Umbilical cord (tissue), 2 donors: ENCODE data around the gene SYNE4. TPM values are rescaled to one million over a fixed set of nuclear protein-coding genes. Genes with fewer than 3 reads are reported as not detected.

Experiments
- DNase-seq: peaks from one replicate; pipeline ENCODE4 v3.0.0-alpha.2; 2015; ENCODE audit warnings: low spot score
- total RNA-seq: library from RNA; depleted of rRNA; stranded (reverse); fragments of >200 nt; gene quantifications from one replicate; pipeline ENCODE4 v1.2.3, GENCODE V29; 2014; ENCODE audit warnings: low replicate concordance; ENCODE audit not compliant: insufficient read depth

SYNE4 gene
- total RNA-seq, 1 donor from 2014 or later, result 0.48 TPM

DNA sequence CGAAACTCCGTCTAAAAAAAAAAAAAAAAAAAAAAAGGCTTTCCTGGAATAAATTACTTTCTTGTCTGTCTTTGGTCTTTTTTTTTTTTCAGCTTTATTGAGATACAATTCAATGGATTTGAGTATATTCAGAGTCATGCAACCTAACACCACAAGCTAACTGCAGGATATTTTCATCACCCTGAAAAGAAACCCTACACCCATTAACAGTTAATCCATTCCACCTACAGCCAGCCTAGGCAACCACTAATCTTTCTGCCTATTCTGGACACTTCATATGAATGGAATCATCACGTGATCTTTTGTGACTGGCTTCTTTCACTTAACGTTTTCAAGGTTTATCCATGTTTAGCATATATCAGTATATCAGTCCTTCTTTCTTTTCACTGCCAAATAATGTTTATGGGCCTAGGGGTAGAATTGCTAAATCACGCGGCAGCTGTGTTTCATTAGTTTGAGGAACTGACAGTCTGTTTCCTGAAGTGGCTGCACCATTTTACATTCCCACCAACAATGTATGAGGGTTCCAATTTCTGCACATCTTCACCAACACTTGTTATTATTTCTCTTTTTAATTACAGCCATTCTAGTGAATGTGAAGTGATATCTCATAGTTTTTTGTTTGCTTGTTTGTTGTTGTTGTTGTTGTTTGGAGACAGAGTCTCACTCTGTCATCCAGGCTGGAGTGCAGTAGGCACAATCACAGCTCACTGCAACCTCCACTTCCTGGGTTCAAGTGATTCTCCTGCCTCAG lies 52.6 kb downstream of the SYNE4 start:
- DNase-seq, result no peak

Other genes with a start within 250 kb of the SYNE4 start
- gene ARHGAP33, start 233.2 kb downstream of the SYNE4 start, total RNA-seq, result 0.96 TPM
- 5.5 TPM for gene PRODH2, start 196.0 kb downstream of the SYNE4 start, total RNA-seq
- 0.48 TPM for gene NPHS1, start 156.3 kb downstream of the SYNE4 start, total RNA-seq
- gene KIRREL2, start 151.9 kb downstream of the SYNE4 start, total RNA-seq, result not detected
- 8.4 TPM for gene APLP1, start 140.2 kb downstream of the SYNE4 start, total RNA-seq
- gene NFKBID, start 108.3 kb downstream of the SYNE4 start, total RNA-seq, result 15.6 TPM
- gene HCST, start 106.3 kb downstream of the SYNE4 start, total RNA-seq, result not detected
- gene TYROBP, start 100.5 kb downstream of the SYNE4 start, total RNA-seq, result 28.4 TPM
- 2.9 TPM for gene LRFN3, start 72.4 kb downstream of the SYNE4 start, total RNA-seq
- gene SDHAF1, start 13.6 kb downstream of the SYNE4 start, total RNA-seq, result 20.2 TPM
- gene ALKBH6, start 5.4 kb upstream of the SYNE4 start, total RNA-seq, result 27.2 TPM
- gene CLIP3, start 24.1 kb upstream of the SYNE4 start, total RNA-seq, result 3.9 TPM
- gene THAP8, start 45.5 kb upstream of the SYNE4 start, total RNA-seq, result 1.4 TPM
- 1.2 TPM for gene WDR62, start 46.1 kb upstream of the SYNE4 start, total RNA-seq
- gene OVOL3, start 102.3 kb upstream of the SYNE4 start, total RNA-seq, result not detected
- gene POLR2I, start 106.1 kb upstream of the SYNE4 start, total RNA-seq, result 8.4 TPM
- 61.6 TPM for gene TBCB, start 106.7 kb upstream of the SYNE4 start, total RNA-seq
- 147 TPM for gene CAPNS1, start 131.3 kb upstream of the SYNE4 start, total RNA-seq
- gene COX7A1, start 143.6 kb upstream of the SYNE4 start, total RNA-seq, result 4.3 TPM
- 4.3 TPM for gene ZNF565, start 205.9 kb upstream of the SYNE4 start, total RNA-seq
- gene ZNF146, start 206.3 kb upstream of the SYNE4 start, total RNA-seq, result 70.5 TPM